Measurements from ENCODE around the gene GALNT3.

The GALNT3 gene

DNA sequence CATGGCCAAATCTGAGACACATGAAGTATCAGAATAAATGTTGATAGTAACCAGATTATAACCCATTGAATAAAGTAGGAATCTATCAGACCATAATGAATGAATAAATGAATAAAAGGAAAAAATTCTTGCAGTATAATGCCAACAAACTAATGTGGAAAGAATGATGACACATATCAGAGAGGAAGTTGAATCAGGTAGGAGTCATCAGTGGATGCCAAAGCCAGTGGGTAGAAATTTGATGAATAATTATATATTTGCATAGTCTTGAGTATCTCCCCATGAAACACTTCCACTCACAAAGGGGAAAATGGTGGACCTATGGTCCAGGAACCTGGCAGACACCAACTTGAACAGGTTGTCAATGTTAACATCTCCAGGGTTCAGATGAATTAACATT is 68.6 kb downstream of the GALNT3 start:
- no peak for DNase-seq (ENCODE audit: low read depth)

DNA sequence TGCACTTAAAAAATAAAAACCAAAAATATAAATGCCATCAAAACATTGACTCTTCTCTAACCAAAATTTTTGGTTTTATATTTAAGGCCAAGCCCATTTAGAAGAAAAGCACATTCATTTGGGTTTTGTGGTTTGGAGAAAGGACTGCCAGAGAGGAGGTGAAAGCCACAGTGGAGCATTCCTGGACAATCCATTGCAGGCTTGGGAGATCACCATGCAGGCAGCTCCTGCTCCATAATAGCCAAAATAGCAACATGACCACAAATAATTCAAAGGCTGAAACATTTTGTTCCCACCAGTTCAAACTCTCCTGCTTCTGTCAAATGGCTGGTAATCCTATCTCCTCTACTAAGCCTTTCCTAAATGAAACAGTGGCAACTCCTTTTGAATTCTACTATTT is 73.5 kb downstream of the GALNT3 start:
- DNase-seq (ENCODE audit: low read depth): no peak

DNA sequence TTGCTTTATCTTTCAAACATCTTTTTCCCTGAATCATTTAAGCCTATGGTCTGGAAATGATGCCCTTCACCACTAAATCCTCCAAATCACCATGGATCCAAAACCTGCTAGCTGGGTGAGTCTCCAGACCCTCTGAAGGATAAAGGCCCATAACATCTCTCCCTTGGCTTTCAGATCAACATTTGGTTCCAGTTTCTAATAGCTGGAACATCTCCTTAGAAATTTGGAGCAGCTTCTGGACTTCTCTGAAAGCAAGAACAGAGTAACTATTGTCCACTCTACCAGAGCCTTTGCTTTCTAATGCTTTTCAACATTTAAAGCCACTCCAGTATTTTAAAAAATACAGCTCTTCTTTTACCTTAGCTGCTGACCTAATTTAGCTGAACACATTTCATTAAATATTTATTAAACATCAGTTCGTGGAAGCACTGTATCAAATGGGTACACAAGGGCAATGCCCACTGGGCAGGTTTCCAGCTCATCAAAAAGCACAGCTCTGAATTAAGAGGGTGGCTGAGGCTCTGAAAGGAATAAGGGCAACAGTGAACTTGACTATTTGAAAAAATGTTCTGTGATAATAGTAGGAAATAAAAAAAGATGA is 75.3 kb downstream of the GALNT3 start:
- DNase-seq (ENCODE audit: low read depth): no peak

DNA sequence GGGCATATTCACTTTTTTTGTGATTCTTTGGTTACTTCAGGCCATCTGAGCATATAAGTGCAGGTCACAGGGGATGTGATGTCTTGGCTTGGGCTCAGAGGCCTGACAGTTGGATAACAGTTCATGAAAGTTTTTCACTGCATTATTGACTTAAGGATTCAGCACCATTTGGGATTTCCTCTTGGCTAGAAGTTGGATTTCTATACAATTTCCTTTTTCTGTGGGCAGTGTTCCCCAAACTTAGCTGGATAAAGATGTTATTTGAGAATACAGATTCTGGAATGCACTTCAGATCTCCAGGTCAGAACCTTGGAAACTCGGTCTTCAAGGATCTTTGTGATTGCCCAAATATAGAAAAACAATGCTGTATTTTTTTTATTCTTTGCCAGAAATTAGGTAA is 78.0 kb downstream of the GALNT3 start:
- no peak for DNase-seq (ENCODE audit: low read depth)

DNA sequence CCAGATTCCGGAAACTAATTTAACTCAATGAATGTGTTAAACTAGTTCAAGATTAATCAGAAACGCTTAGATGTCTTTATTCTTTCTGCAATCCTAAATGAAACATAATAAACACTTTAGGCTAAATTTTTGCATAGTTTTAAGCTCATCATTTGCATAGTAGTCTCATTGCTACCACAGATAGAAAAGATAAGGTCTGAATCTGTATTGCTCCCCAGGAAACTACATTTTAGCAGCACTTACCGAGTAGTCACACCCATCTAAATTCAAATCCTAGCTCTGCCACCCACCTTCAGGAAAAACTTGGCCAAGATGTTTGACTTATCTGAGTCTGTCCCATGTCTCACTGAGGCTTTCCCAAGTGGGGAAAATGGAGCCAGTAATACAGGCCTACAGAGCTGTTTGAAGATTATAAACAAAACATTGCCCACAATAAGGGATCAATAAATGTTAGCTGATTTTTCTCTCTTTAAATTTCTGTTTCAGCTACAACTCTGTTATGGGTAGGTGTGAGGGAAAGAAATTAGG is 87.0 kb downstream of the GALNT3 start:
- no peak for DNase-seq (ENCODE audit: low read depth)

DNA sequence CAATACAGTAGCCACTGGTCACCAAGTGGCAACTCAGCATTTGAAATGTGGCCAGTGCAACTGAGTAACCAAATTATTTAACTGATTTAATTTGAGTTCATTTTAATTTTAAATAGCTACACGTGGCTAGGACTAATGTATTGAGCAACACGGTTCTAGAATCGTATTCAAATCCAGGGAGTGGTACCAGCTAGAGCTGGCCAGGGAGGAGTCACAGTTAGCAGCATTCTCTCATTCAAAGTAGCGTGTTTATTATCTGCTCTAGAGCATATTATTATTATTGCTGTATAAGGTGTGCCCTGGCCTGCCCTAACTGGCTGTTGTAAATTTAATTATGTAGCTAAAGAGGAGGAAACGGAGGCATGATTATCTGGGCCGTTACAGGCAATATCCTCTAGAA is 92.9 kb downstream of the GALNT3 start:
- no peak for DNase-seq (ENCODE audit: low read depth)

DNA sequence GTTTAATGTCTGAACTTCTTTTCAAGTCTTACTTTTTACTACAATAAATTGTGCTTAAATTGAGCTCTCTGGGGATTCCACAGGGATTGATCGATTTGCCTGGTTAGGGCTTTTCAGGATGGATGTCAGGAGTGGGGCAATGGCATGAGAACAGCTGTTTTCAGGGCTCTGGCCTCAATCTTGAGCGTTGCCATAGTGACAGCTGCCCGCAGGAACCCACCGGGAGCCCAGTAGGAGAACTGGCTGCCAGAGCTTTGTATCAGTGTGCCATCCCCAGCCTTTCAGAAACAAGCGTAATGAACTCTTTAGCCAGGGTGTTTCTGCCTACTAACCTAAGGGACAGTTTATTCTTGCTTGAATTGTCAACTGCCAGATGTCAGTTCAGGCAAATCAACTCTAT is 93.5 kb downstream of the GALNT3 start:
- no peak for DNase-seq (ENCODE audit: low read depth)

DNA sequence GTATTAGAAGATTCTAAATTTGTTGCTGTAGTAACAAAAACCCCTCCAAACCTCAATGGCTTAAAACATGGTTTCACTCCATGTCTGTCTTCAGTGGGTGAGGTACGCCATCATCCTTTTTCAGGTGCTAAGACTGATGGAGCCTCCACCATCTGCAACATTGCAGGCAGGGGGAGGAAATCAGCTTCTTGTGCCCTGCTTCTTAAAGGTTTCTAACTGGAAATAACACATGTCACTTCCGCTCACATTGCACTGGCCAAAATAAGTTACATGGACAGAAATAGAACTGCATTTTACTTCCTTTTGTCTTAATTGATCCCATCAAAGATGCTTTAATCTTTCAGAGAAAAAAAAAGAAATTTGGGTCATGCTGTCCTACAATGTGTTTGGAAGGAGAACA is 94.1 kb downstream of the GALNT3 start:
- DNase-seq (ENCODE audit: low read depth): no peak

DNA sequence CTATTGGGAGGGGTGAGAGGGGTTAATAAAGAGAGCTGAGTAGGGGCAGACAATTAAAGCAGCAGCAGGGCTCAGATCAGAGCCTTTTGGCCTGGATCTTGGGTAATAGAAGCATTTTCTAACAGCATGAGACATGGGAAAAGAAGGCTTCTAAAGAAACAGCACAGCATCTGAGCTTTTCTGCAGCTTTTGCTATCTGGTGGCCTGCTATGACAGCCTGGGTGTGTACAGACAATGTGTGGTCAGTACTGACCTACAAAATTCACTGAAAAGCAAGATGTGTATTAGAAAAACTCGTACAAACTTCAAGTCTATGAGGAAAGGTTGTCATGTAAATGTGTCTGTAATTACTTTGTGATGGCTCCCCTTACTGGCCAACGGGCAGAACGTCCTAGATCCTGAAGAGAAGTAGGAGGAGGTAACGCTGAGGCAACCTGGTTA is 95.6 kb downstream of the GALNT3 start:
- no peak for DNase-seq (ENCODE audit: low read depth)

DNA sequence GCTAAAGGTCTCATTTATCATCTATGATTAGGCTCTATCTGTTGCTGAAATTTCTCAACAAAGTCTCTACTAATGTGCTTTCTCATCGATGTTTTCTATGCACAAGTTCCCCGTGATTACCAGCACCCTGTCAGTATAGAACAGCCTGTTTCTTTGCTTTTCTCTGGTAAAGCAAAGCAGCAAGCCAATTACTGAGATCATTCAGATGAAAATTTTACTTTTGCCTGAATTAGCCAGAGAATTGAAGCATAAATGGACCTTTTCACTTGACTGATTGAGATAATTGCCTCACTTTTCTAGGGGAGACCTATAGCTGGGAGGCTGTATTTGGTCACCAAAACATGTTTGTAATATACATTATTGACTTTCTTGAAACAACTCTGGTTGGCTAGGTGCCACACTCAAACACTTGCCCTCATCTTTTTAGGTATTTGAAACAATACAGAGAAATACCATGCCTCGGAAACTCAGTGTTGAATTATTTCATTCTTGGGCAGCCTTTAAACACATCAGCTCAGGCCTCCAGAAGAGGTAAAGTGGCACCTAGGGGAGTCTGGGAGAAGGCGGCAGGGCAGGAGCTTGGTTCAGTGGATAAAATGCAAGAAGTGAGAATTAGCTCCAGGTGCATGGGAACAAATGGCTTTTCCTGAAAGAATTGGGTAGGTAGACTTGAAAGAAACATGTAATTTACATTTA is 96.2 kb downstream of the GALNT3 start:
- DNase-seq (ENCODE audit: low read depth): no peak
